Endothelial cell (in vitro differentiated cells): ENCODE measurements around the gene JPT1. TPM values are rescaled to one million over a fixed set of nuclear protein-coding genes. Genes with fewer than 3 reads are reported as not detected.

Experiments used
- DNase-seq: peaks from one replicate; pipeline ENCODE4 v3.0.0; 2021; ENCODE audit warnings: low spot score
- H3K27ac Mint-ChIP-seq: one replicate; pipeline ENCODE4 v1.8.0; 2021; ENCODE audit warnings: mixed read lengths, inconsistent platforms; ENCODE audit not compliant: unreplicated experiment
- H3K27me3 Mint-ChIP-seq: one replicate; pipeline ENCODE4 v1.8.0; 2021; ENCODE audit warnings: mild to moderate bottlenecking, moderate library complexity, mixed read lengths, inconsistent platforms; ENCODE audit not compliant: unreplicated experiment
- H3K36me3 Mint-ChIP-seq: one replicate; pipeline ENCODE4 v1.8.0; 2021; ENCODE audit warnings: mild to moderate bottlenecking, low read depth, mixed read lengths, inconsistent platforms; ENCODE audit not compliant: unreplicated experiment
- H3K4me1 Mint-ChIP-seq: one replicate; pipeline ENCODE4 v1.8.0; 2021; ENCODE audit warnings: mild to moderate bottlenecking, mixed read lengths, inconsistent platforms; ENCODE audit not compliant: unreplicated experiment
- H3K4me3 Mint-ChIP-seq: one replicate; pipeline ENCODE4 v1.8.0; 2021; ENCODE audit warnings: mild to moderate bottlenecking, mixed read lengths, inconsistent platforms; ENCODE audit not compliant: unreplicated experiment
- H3K9me3 Mint-ChIP-seq: one replicate; pipeline ENCODE4 v1.8.0; 2021; ENCODE audit warnings: mixed read lengths, inconsistent platforms; ENCODE audit not compliant: unreplicated experiment
- CTCF ChIP-seq: fragments of 200-600 bp; sonication (generic); IDR thresholded peaks from one replicate; pipeline ENCODE4 v1.5.0; 2021; ENCODE audit warnings: antibody characterized with exemption; ENCODE audit not compliant: unreplicated experiment
- total RNA-seq: library from RNA; stranded (reverse); fragmentation: NEBNext Ultra II Directional; extraction: Animal tissue kit (Norgen Biotek cat#: 25700); gene quantifications from one replicate; pipeline ENCODE4 v1.2.1, GENCODE V29; 2021; ENCODE audit not compliant: unreplicated experiment

The JPT1 gene
- total RNA-seq, 1 donor from 2014 or later = 115 TPM

DNA sequence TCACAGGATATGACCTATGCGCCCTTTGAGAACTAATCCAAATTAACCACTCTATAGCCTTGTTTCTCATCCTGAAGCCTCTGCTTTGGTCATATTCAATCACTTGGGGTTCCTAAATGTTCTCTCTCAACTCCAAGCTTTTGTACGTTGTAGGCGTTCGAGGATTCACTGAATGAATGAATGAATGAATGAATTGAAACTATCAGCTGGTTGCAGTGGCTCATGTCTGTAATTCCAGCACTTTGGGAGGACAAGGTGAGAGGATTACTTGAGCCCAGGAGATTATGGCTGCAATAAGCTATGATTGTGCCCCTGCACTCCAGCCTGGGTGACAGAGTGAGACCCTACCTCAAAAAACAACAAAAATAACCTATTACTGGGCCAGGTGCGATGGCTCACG lies 34.3 kb upstream of the JPT1 start:
- peaks cover 10% of the 10 kb centered on the region for H3K4me1 Mint-ChIP-seq
- no peak overlapping the region for H3K27ac Mint-ChIP-seq
- H3K36me3 Mint-ChIP-seq = peaks cover 11% of the 10 kb centered on the region
- TF ChIP-seq CTCF = no peak
- H3K27me3 Mint-ChIP-seq = peaks cover 8% of the 10 kb centered on the region
- no peak for DNase-seq
- no peak overlapping the region for H3K4me3 Mint-ChIP-seq
- H3K9me3 Mint-ChIP-seq = no peaks in the 10 kb centered on the region

DNA sequence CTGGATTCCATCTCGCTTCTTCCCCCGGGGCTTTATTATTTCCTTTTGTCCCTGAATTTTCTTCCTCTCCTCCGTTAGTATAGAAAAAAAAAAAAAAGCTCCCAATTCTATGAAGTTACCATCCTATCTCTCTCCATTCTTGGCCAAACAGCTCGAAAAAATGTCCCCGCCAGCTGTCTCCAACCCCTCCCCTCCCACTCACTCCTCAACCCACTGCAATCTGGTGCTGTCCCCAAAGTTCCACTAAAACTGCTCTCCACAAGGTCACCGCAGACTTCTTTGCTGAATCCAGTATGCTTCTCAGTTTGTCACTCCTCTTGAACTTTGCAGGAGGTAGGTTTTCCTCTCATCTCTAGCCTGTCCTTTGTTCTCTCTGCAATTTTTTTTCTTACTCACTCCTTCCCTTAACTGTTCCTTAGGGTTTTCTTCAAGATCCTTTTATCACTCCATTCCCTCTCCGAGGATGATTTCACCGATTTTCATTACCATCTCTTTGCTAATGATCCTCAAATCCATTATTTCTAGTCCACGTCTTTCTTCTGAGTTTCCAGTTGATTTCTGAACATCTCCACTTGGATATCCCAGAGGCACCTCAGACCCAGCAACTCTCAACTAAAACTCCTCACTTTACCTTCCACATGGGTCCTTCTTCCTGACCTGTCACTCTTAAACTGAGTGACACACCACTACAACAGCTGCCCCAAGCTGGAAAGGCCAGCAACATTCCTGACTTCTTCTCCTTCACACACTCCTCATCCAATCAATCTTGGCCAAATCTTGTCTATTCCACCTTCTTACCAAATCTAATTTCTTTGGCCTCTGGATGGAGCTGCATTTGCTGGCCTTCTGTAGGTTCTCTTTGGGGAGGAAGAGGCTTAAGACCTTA lies 29.9 kb upstream of the JPT1 start:
- Mint-ChIP-seq H3K27me3 (peaks cover 14% of the 10 kb centered on the region), H3K4me3 (peak overlapping the region; percentile 91), H3K9me3 (no peaks in the 10 kb centered on the region), H3K36me3 (peaks cover 26% of the 10 kb centered on the region), H3K4me1 (peaks cover 25% of the 10 kb centered on the region), H3K27ac (peak overlapping the region; percentile 87)
- TF ChIP-seq CTCF = no peak
- DNase-seq = no peak

- H3K9me3 Mint-ChIP-seq = no peaks in the 10 kb centered on the region
- H3K4me1 Mint-ChIP-seq = peaks cover 25% of the 10 kb centered on the region
- H3K36me3 Mint-ChIP-seq = peaks cover 26% of the 10 kb centered on the region
- peak; percentile 98 for DNase-seq
- no peak for TF ChIP-seq CTCF
- H3K27me3 Mint-ChIP-seq = peaks cover 14% of the 10 kb centered on the region
- peak within 1 kb of the TSS; percentile 87 for H3K27ac Mint-ChIP-seq
- peak within 1 kb of the TSS; percentile 97 for H3K4me3 Mint-ChIP-seq
These were observed 28.5 kb upstream of the JPT1 start, which contains the start of gene SUMO2 for GRCh38 chr17:75182569-75183436. SUMO2 (minus strand) TSS chr17:75182959; CDS start chr17:75182834, 125 bp downstream.

DNA sequence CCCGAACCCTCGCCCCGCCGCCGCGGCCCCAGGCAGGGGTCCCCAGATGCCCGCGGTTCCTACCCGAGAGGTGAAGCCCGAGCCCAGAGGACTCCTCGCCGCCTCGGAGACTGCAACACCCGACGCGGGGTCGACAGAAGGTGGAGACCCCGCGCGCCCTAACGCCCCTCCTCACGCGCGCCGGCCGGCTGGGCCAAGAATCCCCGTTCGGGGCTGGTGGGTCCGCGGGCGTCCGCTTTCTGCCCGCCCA lies 27.9 kb upstream of the JPT1 start:
- no peak for DNase-seq
- Mint-ChIP-seq H3K9me3 (no peaks in the 10 kb centered on the region), H3K27ac (no peak overlapping the region), H3K4me1 (peaks cover 25% of the 10 kb centered on the region), H3K27me3 (peaks cover 14% of the 10 kb centered on the region), H3K36me3 (peaks cover 26% of the 10 kb centered on the region), H3K4me3 (peak overlapping the region; percentile 97)
- TF ChIP-seq CTCF = no peak
